Left ventricle myocardium inferior (tissue), 1 donor: ENCODE measurements around the gene MAN2A2. TPM values are rescaled to one million over a fixed set of nuclear protein-coding genes. Genes with fewer than 3 reads are reported as not detected.
A peak's percentile ranks its signal among the peaks of the same experiment; 100 is the strongest.

Experiments used
- DNase-seq: peaks from one replicate; pipeline ENCODE4 v3.0.0-alpha.2; 2020
- H3K27ac ChIP-seq: fragments of 200-600 bp; replicated peaks from 2 replicates; pipeline ENCODE4 v1.8.0; 2021
- H3K27me3 ChIP-seq: fragments of 200-600 bp; 2 replicates; pipeline ENCODE4 v1.8.0; 2021; ENCODE audit warnings: low read depth
- H3K36me3 ChIP-seq: fragments of 200-600 bp; 2 replicates; pipeline ENCODE4 v1.8.0; 2021
- H3K4me1 ChIP-seq: fragments of 200-600 bp; 2 replicates; pipeline ENCODE4 v1.8.0; 2021
- H3K4me3 ChIP-seq: fragments of 200-600 bp; 2 replicates; pipeline ENCODE4 v1.8.0; 2021; ENCODE audit warnings: mild to moderate bottlenecking, moderate library complexity
- H3K9me3 ChIP-seq: fragments of 200-600 bp; replicated peaks from 2 replicates; pipeline ENCODE4 v1.8.0; 2021
- CTCF ChIP-seq: fragments of 200-600 bp; IDR thresholded peaks from 2 replicates; pipeline ENCODE4 v1.8.0; 2021; ENCODE audit warnings: antibody characterized with exemption, mild to moderate bottlenecking, borderline replicate concordance
- intact Hi-C: fragments of 100-400 bp; cut with micrococcal nuclease; formaldehyde crosslinking; loops from one replicate; pipeline ENCODE4 v1.11.0; 2022
- total RNA-seq: library from RNA; stranded (reverse); fragmentation: NEBNext Ultra II Directional; extraction: Animal tissue kit (Norgen Biotek cat#: 25700); gene quantifications from one replicate; pipeline ENCODE4 v1.2.1, GENCODE V29; 2021
- donor health status: DM: no; HTN: yes; CAD: no; lungs with severe emphysema.

MAN2A2 gene
- total RNA-seq, 1 donor from 2014 or later, result 95.4 TPM

- H3K9me3 ChIP-seq, result no peaks in the 10 kb centered on the region
- H3K4me1 ChIP-seq, result peaks cover 58% of the 10 kb centered on the region
- intact Hi-C loops, result no loop called here
- no peaks in the 10 kb centered on the region for H3K27me3 ChIP-seq
- no peak overlapping the region for H3K4me3 ChIP-seq
- peak overlapping the region; percentile 71 for H3K27ac ChIP-seq
- H3K36me3 ChIP-seq, result peaks cover 48% of the 10 kb centered on the region
- no peak for DNase-seq
- no peak for TF ChIP-seq CTCF
These were observed 57.4 kb downstream of the MAN2A2 start for GRCh38 chr15:90960298-90961091.

- no peak for DNase-seq
- Histone ChIP-seq H3K36me3 (peaks cover 60% of the 10 kb centered on the region), H3K27ac (no peak overlapping the region), H3K4me1 (peaks cover 43% of the 10 kb centered on the region), H3K4me3 (no peak overlapping the region), H3K9me3 (no peaks in the 10 kb centered on the region), H3K27me3 (no peaks in the 10 kb centered on the region)
- TF ChIP-seq CTCF, result no peak
- intact Hi-C loops, result no loop called here
These were observed 58.9 kb downstream of the MAN2A2 start for GRCh38 chr15:90962021-90962420.

- Histone ChIP-seq H3K4me3 (no peak overlapping the region), H3K36me3 (peaks cover 46% of the 10 kb centered on the region), H3K27ac (no peak overlapping the region), H3K27me3 (no peaks in the 10 kb centered on the region), H3K4me1 (peaks cover 3% of the 10 kb centered on the region), H3K9me3 (no peaks in the 10 kb centered on the region)
- no peak for DNase-seq
- intact Hi-C loops, result no loop called here
- no peak for TF ChIP-seq CTCF
These were observed 63.2 kb downstream of the MAN2A2 start for GRCh38 chr15:90966262-90966661.

- Histone ChIP-seq H3K4me1 (no peaks in the 10 kb centered on the region), H3K9me3 (no peaks in the 10 kb centered on the region), H3K27ac (no peak overlapping the region), H3K27me3 (no peaks in the 10 kb centered on the region), H3K36me3 (peaks cover 37% of the 10 kb centered on the region), H3K4me3 (no peak overlapping the region)
- TF ChIP-seq CTCF, result no peak
- no peak for DNase-seq
- intact Hi-C loops, result no loop called here
These were observed 64.1 kb downstream of the MAN2A2 start for GRCh38 chr15:90967206-90967605.

- Histone ChIP-seq H3K4me3 (no peak overlapping the region), H3K9me3 (no peaks in the 10 kb centered on the region), H3K27me3 (no peaks in the 10 kb centered on the region), H3K27ac (no peak overlapping the region), H3K4me1 (no peaks in the 10 kb centered on the region), H3K36me3 (peaks cover 25% of the 10 kb centered on the region)
- no peak for TF ChIP-seq CTCF
- intact Hi-C loops, result no loop called here
- no peak for DNase-seq
These were observed 65.3 kb downstream of the MAN2A2 start for GRCh38 chr15:90968434-90968833.
